Adrenal gland (tissue), 12 donors: ENCODE data around the gene PPP2R5B. TPM values are rescaled to one million over a fixed set of nuclear protein-coding genes. Genes with fewer than 3 reads are reported as not detected.

Source experiments
- DNase-seq, 7 donors: peaks; one replicate each; pipeline ENCODE4 v3.0.0-alpha.2; 2019 to 2020
- H3K27ac ChIP-seq, 5 donors: fragments of 200-600 bp; sonication (generic) in 4 of 5; 1 replicate in 3 of 5; 2 replicates in 2 of 5; pipeline versions ENCODE4 v1.5.1 to v1.8.0; 2016 to 2020; ENCODE audit warnings: mild to moderate bottlenecking in 1 of 5
- H3K27me3 ChIP-seq: fragments of 200-600 bp; 2 replicates; pipeline ENCODE4 v1.8.0; 2021
- H3K36me3 ChIP-seq, 2 donors: fragments of 200-600 bp; replicated peaks in 1 of 2; 1 replicate in 1 of 2; 2 replicates in 1 of 2; pipeline versions ENCODE4 v1.5.1 to v1.8.0; 2018 to 2022
- H3K4me1 ChIP-seq, 2 donors: fragments of 200-600 bp; replicated peaks in 1 of 2; 1 replicate in 1 of 2; 2 replicates in 1 of 2; pipeline versions ENCODE4 v1.5.1 to v1.8.0; 2018 to 2021
- H3K4me3 ChIP-seq, 4 donors: fragments of 200-600 bp; sonication (generic) in 3 of 4; one replicate each; pipeline ENCODE4 v1.5.1; 2016 to 2018
- H3K9me3 ChIP-seq, 3 donors: fragments of 200-600 bp; sonication (generic) in 1 of 3; replicated peaks in 1 of 3; 1 replicate in 2 of 3; 2 replicates in 1 of 3; pipeline versions ENCODE4 v1.5.1 to v1.8.0; 2016 to 2021
- POLR2A ChIP-seq, 2 donors: fragments of 450-650 bp; IDR thresholded peaks; one replicate each; pipeline ENCODE4 v1.6.1; 2017; ENCODE audit warnings: antibody characterized with exemption in 2 of 2, mild to moderate bottlenecking in 2 of 2, moderate library complexity in 1 of 2
- WGBS, 4 donors: extraction: QIAGEN DNeasy Blood & Tissue Kit in 2 of 4; methylation state at CpG; one replicate each; pipeline versions ENCODE4 v1.1.5 to v1.1.7; 2013 to 2017; 5-methylcytosine and 5-hydroxymethylcytosine counted together
- intact Hi-C, 2 donors: fragments of 100-400 bp; cut with DNase I; formaldehyde crosslinking; loops; one replicate each; pipeline versions ENCODE4 v1.14.1 to v1.15.0; 2022 to 2023
- polyA plus RNA-seq, 3 donors: library from polyadenylated mRNA; stranded (reverse); fragments of 200-250 nt in 2 of 3; fragments of 350-450 nt in 1 of 3; fragmentation: Illumina TruSeq in 1 of 3; extraction: RNeasy Lipid Tissue Mini Kit (QIAGEN cat#74804) in 1 of 3; gene quantifications; one replicate each; pipeline ENCODE4 v1.2.3, GENCODE V29; 2013 to 2014
- total RNA-seq, 9 donors: library from RNA; depleted of rRNA in 4 of 9; stranded (reverse); fragments of >200 nt in 4 of 9; fragments of 120-200 nt in 1 of 9; fragmentation: NEBNext Ultra II Directional in 1 of 9; extraction: Animal tissue kit (Norgen Biotek cat#: 25700) in 1 of 9; gene quantifications; one replicate each; pipeline versions ENCODE4 v1.1.0 to v1.2.4, GENCODE V29; 2013 to 2023
- TF ChIP-seq, protein P1 (sequence below), 6 experiments: fragments of 450-650 bp in 4 of 6; fragments of 200-600 bp in 2 of 6; sonication (generic) in 1 of 6; IDR thresholded peaks; 1 replicate in 5 of 6; 2 replicates in 1 of 6; pipeline versions ENCODE4 v1.5.1 to v1.8.0; 2016 to 2021; ENCODE audit warnings: antibody characterized with exemption in 6 of 6, mild to moderate bottlenecking in 2 of 6, moderate library complexity in 1 of 6
- donor health status: healthy with polysubstance abuse.
- donor health status: Bipolar disorder and iron deficiency.
- donor health status: DM: yes; HTN: yes; CAD: no.
- donor health status: DM: no; HTN: no; CAD: no.
- donor health status: DM: no; HTN: no; CAD: no.
- donor health status: DM: yes; HTN: yes; CAD: no.

The PPP2R5B gene
- total and polyA plus RNA-seq, 12 donors = 7.8 to 51.3 (median 21.2) TPM

DNA sequence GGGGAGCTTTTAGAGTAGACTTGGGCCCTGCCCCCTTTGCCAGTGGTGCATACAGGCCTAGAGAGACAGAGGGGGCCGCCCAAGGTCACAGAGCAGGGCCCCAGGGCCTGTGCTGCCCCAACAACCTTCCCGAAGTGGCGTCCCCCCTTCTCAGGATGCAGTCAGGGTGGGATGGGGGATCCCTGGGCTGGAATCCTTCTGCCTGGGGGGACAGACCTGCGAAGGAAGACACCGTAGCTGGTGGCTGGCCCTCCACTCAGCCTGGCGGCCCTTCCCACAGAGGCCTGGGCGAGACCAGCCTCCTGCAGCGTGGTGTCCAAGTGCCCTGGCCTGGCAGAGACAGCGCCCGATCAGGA, 31.7 kb upstream of the PPP2R5B start:
- Histone ChIP-seq H3K4me1 (peaks cover 0 to 10% of the 10 kb centered on the region in 2 donors), H3K36me3 (peaks cover 0 to 18% of the 10 kb centered on the region in 2 donors), H3K4me3 (no peak overlapping the region), H3K27me3 (no peaks in the 10 kb centered on the region), H3K9me3 (no peaks in the 10 kb centered on the region), H3K27ac (no peak overlapping the region)
- intact Hi-C loops = loop anchor here (5.0 kb wide), 1 partner anchor 46 kb away; no protein-coding TSS in a partner anchor
- 86 to 88% (median 86%) methylated on average over 8 to 10 of the region's 10 CpGs; no CpG with 5 or more reads in 1 of the 4 donors for WGBS, 4 donors
- no peak for DNase-seq
- TF ChIP-seq, protein P1, sequence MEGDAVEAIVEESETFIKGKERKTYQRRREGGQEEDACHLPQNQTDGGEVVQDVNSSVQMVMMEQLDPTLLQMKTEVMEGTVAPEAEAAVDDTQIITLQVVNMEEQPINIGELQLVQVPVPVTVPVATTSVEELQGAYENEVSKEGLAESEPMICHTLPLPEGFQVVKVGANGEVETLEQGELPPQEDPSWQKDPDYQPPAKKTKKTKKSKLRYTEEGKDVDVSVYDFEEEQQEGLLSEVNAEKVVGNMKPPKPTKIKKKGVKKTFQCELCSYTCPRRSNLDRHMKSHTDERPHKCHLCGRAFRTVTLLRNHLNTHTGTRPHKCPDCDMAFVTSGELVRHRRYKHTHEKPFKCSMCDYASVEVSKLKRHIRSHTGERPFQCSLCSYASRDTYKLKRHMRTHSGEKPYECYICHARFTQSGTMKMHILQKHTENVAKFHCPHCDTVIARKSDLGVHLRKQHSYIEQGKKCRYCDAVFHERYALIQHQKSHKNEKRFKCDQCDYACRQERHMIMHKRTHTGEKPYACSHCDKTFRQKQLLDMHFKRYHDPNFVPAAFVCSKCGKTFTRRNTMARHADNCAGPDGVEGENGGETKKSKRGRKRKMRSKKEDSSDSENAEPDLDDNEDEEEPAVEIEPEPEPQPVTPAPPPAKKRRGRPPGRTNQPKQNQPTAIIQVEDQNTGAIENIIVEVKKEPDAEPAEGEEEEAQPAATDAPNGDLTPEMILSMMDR (IDR thresholded peaks at IDR 0.05) = no peak
- no peak for TF ChIP-seq POLR2A (IDR thresholded peaks at IDR 0.05)

DNA sequence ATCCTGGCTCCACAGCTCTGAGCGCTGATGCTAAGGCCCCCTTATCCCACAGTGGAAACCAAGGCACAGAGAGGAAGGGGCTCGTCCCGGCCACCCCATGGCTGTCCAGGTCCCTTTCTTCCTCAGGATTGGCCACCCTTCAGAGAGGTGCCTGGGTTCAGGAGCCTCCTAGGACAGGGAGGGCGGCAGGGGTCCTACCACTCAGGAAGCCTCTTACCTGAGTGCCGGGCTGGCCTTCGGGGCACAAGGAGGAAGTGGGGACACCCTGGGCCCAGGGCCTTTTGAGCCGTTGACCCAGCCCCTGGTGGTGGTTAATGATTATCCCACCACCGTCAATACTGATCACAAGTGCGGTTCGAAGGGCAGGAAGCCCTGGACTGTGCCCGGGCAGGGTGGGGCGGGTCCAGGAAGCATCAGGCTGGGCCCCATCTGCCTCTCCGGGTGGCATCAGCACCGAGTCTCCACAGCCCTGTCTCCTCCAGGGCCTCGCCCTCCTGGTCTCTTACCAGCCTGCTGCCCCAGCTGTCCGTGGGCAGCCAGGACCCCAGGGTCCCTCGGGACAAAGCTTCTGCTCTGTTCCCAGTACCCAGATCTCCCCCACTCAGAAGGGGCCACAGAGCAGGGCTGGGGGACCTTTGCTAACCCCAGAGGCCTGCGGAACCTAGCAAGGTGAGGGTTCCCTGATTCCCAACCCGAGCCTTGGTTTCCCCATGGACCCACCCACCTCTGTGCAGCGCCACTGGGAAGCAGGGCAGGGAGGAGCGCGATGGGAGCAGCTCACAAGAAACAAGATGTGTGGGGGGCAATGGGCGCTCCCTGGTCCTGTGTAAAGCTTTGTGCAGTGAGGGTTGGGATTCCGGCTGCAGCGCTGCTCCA, 31.1 kb upstream of the PPP2R5B start:
- intact Hi-C loops = loop anchor here (5.0 kb wide), 1 partner anchor 46 kb away; no protein-coding TSS in a partner anchor
- DNase-seq = no peak
- Histone ChIP-seq H3K9me3 (no peaks in the 10 kb centered on the region), H3K27ac (no peak overlapping the region), H3K27me3 (no peaks in the 10 kb centered on the region), H3K4me1 (peaks cover 0 to 6% of the 10 kb centered on the region in 2 donors), H3K4me3 (no peak overlapping the region), H3K36me3 (peaks cover 0 to 25% of the 10 kb centered on the region in 2 donors)
- TF ChIP-seq POLR2A (IDR thresholded peaks at IDR 0.05) = no peak
- TF ChIP-seq, protein P1 (IDR thresholded peaks at IDR 0.05) = peak in 1 of 6 experiments; percentile 10
- 70 to 87% (median 74%) methylated on average over 9 to 25 of the region's 25 CpGs for WGBS, 4 donors

DNA sequence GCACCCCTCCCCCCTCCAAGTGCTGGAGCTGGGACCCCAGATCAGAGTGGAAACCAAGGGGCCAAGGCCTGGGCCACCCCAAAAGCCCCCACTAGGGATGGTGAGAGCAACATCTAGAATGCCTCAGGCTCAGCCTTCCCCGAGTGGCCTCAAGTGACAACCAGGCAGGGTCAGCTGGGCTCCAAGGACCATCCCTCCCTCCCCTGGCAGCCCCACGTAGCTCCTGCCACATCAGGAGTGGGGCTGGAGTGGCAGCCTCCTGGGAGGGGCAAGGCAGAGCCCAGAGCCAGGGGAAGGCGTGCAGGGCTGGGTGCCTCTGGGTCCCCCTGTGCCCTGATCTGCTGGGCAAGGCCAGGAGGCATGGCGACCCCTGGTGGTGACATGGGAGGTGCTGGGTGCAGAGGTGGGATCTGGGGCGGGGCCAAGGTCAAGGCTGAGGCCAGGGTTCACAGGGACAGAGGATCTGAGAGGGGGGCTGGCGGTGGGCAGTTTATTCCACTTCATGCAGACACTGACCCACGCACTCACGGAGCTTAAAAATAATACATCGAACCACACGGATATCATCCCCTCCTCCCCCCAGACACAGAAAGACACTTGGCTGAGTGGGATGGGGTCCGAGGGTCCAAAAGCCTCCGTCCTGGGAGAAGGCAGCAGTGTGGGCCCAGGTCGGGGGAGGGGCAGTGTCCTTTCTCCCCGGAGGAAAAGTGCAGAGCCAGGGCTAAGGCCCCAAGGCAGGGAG, 30.2 kb upstream of the PPP2R5B start:
- peak; percentile 80 to 90 (median 85) for DNase-seq
- intact Hi-C loops = loop anchor here (5.0 kb wide), 1 partner anchor 47 kb away; no protein-coding TSS in a partner anchor

More for the DNA sequence above, 30.2 kb upstream of the PPP2R5B start:
- Histone ChIP-seq H3K27me3 (no peaks in the 10 kb centered on the region), H3K36me3 (peaks cover 0 to 31% of the 10 kb centered on the region in 2 donors), H3K9me3 (no peaks in the 10 kb centered on the region), H3K27ac (no peak overlapping the region), H3K4me1 (peaks cover 0 to 6% of the 10 kb centered on the region in 2 donors), H3K4me3 (no peak overlapping the region)
- no peak for TF ChIP-seq POLR2A (IDR thresholded peaks at IDR 0.05)
- TF ChIP-seq, protein P1 (IDR thresholded peaks at IDR 0.05) = peak; percentile 81 to 95 (median 89)
- WGBS, 4 donors = 16 to 34% (median 27%) methylated on average over 6 to 14 of the region's 14 CpGs
